Measurements from ENCODE around the gene GNGT1.
"Not testable (repeated sequence)": the region's sequence is repeated elsewhere in the genome, so short reads cannot be mapped to it uniquely, and the experiment has no call there.

Gene GNGT1

GRCh38 chr7:93902777-93903423 is 3.5 kb upstream of the GNGT1 start:
- DNase-seq (ENCODE audit: low read depth in 1 of 2, low spot score in 1 of 2) = no peak

GRCh38 chr7:93910076-93910994 is 4.0 kb downstream of the GNGT1 start:
- no peak for DNase-seq (ENCODE audit: low read depth in 1 of 2, low spot score in 1 of 2)

GRCh38 chr7:93911242-93911641 is 4.9 kb downstream of the GNGT1 start:
- not testable (repeated sequence) for DNase-seq (ENCODE audit: low read depth in 1 of 2, low spot score in 1 of 2)

GRCh38 chr7:93911661-93912060 is 5.3 kb downstream of the GNGT1 start:
- DNase-seq (ENCODE audit: low read depth in 1 of 2, low spot score in 1 of 2) = not testable (repeated sequence)

- DNase-seq (ENCODE audit: low read depth in 1 of 2, low spot score in 1 of 2) = no peak
Measured at GRCh38 chr7:93913197-93913596, 6.8 kb downstream of the GNGT1 start.

GRCh38 chr7:93914581-93915066 is 8.3 kb downstream of the GNGT1 start:
- no peak for DNase-seq (ENCODE audit: low read depth in 1 of 2, low spot score in 1 of 2)

- not testable (repeated sequence) for DNase-seq (ENCODE audit: low read depth in 1 of 2, low spot score in 1 of 2)
Measured at GRCh38 chr7:93915206-93915842, 9.0 kb downstream of the GNGT1 start.

- DNase-seq (ENCODE audit: low read depth in 1 of 2, low spot score in 1 of 2) = not testable (repeated sequence)
Measured at GRCh38 chr7:93915888-93916287, 9.5 kb downstream of the GNGT1 start.

- DNase-seq (ENCODE audit: low read depth in 1 of 2, low spot score in 1 of 2) = not testable (repeated sequence)
Measured at GRCh38 chr7:93916315-93916714, 9.9 kb downstream of the GNGT1 start.

GRCh38 chr7:93920496-93921182 is 14.3 kb downstream of the GNGT1 start:
- DNase-seq (ENCODE audit: low read depth in 1 of 2, low spot score in 1 of 2) = no peak

GRCh38 chr7:93921186-93921585 is 14.8 kb downstream of the GNGT1 start:
- DNase-seq (ENCODE audit: low read depth in 1 of 2, low spot score in 1 of 2) = no peak

GRCh38 chr7:93921607-93922566 is 15.5 kb downstream of the GNGT1 start, which contains the start of gene GNG11:
Gene GNG11, plus strand, starts transcription at chr7:93921735. Its CDS starts 403 bp downstream, at chr7:93922138.
- DNase-seq (ENCODE audit: low read depth in 1 of 2, low spot score in 1 of 2) = peak in 1 of 2 donors; percentile 1

- no peak for DNase-seq (ENCODE audit: low read depth in 1 of 2, low spot score in 1 of 2)
Measured at GRCh38 chr7:93923296-93923695, 16.9 kb downstream of the GNGT1 start.

- no peak for DNase-seq (ENCODE audit: low read depth in 1 of 2, low spot score in 1 of 2)
Measured at GRCh38 chr7:93923942-93924341, 17.6 kb downstream of the GNGT1 start.

- DNase-seq (ENCODE audit: low read depth in 1 of 2, low spot score in 1 of 2) = no peak
Measured at GRCh38 chr7:93926800-93927199, 20.4 kb downstream of the GNGT1 start.

- no peak for DNase-seq (ENCODE audit: low read depth in 1 of 2, low spot score in 1 of 2)
Measured at GRCh38 chr7:93927585-93927984, 21.2 kb downstream of the GNGT1 start.

GRCh38 chr7:93931655-93932054 is 25.3 kb downstream of the GNGT1 start:
- DNase-seq (ENCODE audit: low read depth in 1 of 2, low spot score in 1 of 2) = no peak

GRCh38 chr7:93933156-93933555 is 26.8 kb downstream of the GNGT1 start:
- DNase-seq (ENCODE audit: low read depth in 1 of 2, low spot score in 1 of 2) = no peak

- DNase-seq (ENCODE audit: low read depth in 1 of 2, low spot score in 1 of 2) = no peak
Measured at GRCh38 chr7:93935102-93935501, 28.7 kb downstream of the GNGT1 start.

GRCh38 chr7:93937818-93938217 is 31.5 kb downstream of the GNGT1 start:
- DNase-seq (ENCODE audit: low read depth in 1 of 2, low spot score in 1 of 2) = no peak
